GM12891 (cell line): Measurements from ENCODE around the gene TSPAN17.

ENCODE experiments used
- POLR2A ChIP-seq: IDR thresholded peaks from 2 replicates; pipeline ENCODE4 v1.6.1; 2011; ENCODE audit warnings: low read depth, low read length, control low read depth
- POLR2AphosphoS5 ChIP-seq: IDR thresholded peaks from 2 replicates; pipeline ENCODE4 v1.6.1; 2011; ENCODE audit warnings: low read depth, low read length, control low read depth
- SPI1 ChIP-seq: IDR thresholded peaks from 2 replicates; pipeline ENCODE4 v1.6.1; 2011; ENCODE audit warnings: low read depth, low read length, control low read depth
- TAF1 ChIP-seq: IDR thresholded peaks from 2 replicates; pipeline ENCODE4 v1.6.1; 2011; ENCODE audit warnings: low read depth, low read length, control low read depth

- TF ChIP-seq POLR2A (no peak), TAF1 (no peak), POLR2AphosphoS5 (no peak), SPI1 (no peak)
Observed at GRCh38 chr5:176691524-176691923, 44.2 kb downstream of the TSPAN17 start.
